Effector memory CD4-positive, alpha-beta T cell (primary cell): ENCODE data around the gene TNS3.

Experiments
- DNase-seq, 3 donors: peaks; one replicate each; pipeline ENCODE4 v3.0.0-alpha.2; 2020
- H3K27ac ChIP-seq: 2 replicates; pipeline ENCODE4 v1.7.0; 2013; ENCODE audit warnings: mild to moderate bottlenecking, low read length, moderate library complexity; ENCODE audit not compliant: insufficient read depth, poor library complexity, severe bottlenecking
- H3K27me3 ChIP-seq: replicated peaks from 2 replicates; pipeline ENCODE4 v1.7.0; 2013; ENCODE audit warnings: mild to moderate bottlenecking, low read length; ENCODE audit not compliant: insufficient read depth, control insufficient read depth, poor library complexity, severe bottlenecking
- H3K36me3 ChIP-seq: 2 replicates; pipeline ENCODE4 v1.7.0; 2013; ENCODE audit warnings: mild to moderate bottlenecking, low read length, moderate library complexity; ENCODE audit not compliant: control insufficient read depth, insufficient read depth
- H3K4me1 ChIP-seq: 2 replicates; pipeline ENCODE4 v1.7.0; 2013; ENCODE audit warnings: low read length, mild to moderate bottlenecking; ENCODE audit not compliant: control insufficient read depth, insufficient read depth, poor library complexity, severe bottlenecking
- H3K4me3 ChIP-seq: 2 replicates; pipeline ENCODE4 v1.7.0; 2013; ENCODE audit warnings: low read length, low read depth, mild to moderate bottlenecking; ENCODE audit not compliant: insufficient read depth, poor library complexity, severe bottlenecking
- H3K9me3 ChIP-seq: 2 replicates; pipeline ENCODE4 v1.7.0; 2013; ENCODE audit warnings: mild to moderate bottlenecking, low read length, moderate library complexity; ENCODE audit not compliant: control insufficient read depth

The TNS3 gene

DNA sequence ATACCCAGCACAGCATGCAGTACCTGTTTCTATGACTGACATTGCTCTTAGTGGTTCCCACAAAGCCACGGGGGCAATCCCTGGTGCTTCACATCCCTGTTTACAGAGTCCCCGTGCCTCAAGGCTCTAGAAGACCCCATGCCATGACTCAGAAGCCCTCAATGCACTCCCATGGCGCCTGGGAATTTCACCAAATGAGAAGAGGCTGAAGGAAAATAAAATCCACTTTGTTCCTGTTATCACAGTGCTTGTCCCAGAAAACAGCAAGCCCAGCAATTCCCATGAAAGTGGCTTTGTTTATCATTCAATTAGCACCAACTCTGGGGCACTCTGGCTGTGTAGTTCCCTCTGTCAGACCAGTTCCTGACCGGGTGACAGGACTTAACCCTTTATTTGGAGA is 268.3 kb downstream of the TNS3 start:
- no peak overlapping the region for H3K4me3 ChIP-seq
- H3K27me3 ChIP-seq: no peaks in the 10 kb centered on the region
- H3K9me3 ChIP-seq: no peaks in the 10 kb centered on the region
- no peaks in the 10 kb centered on the region for H3K4me1 ChIP-seq
- no peak for DNase-seq
- no peaks in the 10 kb centered on the region for H3K36me3 ChIP-seq
- H3K27ac ChIP-seq: no peak overlapping the region

DNA sequence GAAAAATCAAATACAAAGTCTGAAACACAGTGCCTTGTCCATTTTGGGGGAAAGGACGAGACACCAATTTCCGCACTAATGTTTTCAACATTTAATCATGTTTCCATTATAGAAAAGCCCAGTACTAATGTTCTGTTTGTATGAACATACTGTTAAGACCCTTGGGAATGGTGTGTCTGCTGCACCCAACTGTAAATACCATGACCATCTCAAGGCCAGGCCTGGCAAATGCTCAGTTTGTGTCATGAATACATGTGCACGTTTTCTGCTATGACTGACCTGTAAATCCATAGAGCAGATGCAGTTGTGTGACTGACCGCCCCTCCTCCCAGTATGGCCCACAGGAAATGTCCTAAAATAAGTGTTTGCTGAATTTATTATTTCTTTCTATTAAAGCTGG is 270.0 kb downstream of the TNS3 start:
- no peak overlapping the region for H3K27ac ChIP-seq
- H3K36me3 ChIP-seq: no peaks in the 10 kb centered on the region
- no peaks in the 10 kb centered on the region for H3K27me3 ChIP-seq
- H3K4me3 ChIP-seq: no peak overlapping the region
- no peaks in the 10 kb centered on the region for H3K4me1 ChIP-seq
- H3K9me3 ChIP-seq: no peaks in the 10 kb centered on the region
- DNase-seq: no peak

DNA sequence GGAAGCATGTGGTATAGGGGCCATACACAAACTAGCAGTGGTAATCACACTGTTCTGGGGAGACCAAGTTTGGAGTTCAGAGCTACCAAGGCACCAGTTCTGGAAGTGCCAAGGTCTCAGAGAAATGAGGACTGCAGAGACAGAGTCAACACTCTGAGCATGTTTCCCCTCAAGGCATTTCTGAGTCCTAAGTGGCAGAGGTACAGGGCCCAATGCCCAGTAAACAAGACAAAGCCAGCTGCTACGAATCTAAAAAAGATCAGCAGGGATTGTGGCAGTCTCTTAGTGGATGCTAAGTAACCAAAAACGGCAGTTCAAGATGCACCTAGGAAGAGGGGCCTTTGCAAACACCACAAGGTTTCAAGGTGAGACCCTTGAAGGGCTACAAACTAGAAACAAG is 271.9 kb downstream of the TNS3 start:
- H3K27ac ChIP-seq: no peak overlapping the region
- no peaks in the 10 kb centered on the region for H3K36me3 ChIP-seq
- H3K4me1 ChIP-seq: no peaks in the 10 kb centered on the region
- no peaks in the 10 kb centered on the region for H3K27me3 ChIP-seq
- H3K9me3 ChIP-seq: no peaks in the 10 kb centered on the region
- DNase-seq: no peak
- H3K4me3 ChIP-seq: no peak overlapping the region

DNA sequence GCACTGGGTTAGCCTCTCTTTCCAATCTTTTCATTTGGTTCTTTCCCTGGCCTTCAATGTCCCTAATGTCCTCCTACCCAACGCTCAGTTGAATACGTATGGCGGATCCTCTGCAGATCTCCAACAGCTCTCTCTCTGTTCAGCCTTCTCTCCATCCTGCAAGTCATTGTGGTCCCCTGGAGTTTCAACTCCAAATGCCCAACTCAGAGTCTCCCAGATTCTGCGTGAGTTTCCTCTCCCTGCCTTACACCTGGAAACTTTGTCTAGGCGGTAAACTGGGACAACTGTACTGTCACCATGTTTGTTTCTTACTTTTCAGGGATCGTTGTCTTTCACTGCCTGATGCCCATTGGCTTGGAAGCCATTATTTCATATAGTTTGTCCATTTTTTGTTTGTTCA is 273.1 kb downstream of the TNS3 start:
- Histone ChIP-seq H3K9me3 (no peaks in the 10 kb centered on the region), H3K4me1 (no peaks in the 10 kb centered on the region), H3K36me3 (no peaks in the 10 kb centered on the region)

DNA sequence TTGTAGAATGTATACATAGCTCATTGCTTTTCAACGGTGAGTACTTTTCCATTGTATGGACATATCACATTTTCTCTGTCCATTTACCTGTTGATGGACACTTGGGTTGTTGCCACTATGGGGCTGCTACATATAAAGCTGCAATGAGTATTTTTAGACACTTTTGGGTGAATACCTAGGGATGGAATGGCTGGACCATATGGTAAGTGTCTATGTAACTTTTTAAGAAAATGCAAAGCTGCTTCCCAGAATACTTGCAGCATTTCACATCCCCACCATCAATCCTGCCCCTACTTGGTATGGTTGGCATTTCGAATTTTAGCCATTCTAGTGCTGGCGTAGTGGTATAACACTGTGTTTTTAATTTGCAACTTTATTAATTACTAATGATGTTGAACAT is 274.6 kb downstream of the TNS3 start:
- H3K36me3 ChIP-seq: no peaks in the 10 kb centered on the region
- no peak overlapping the region for H3K27ac ChIP-seq

More for the DNA sequence above, 273.1 kb downstream of the TNS3 start:
- DNase-seq: no peak
- no peak overlapping the region for H3K4me3 ChIP-seq
- H3K27me3 ChIP-seq: no peaks in the 10 kb centered on the region
- H3K27ac ChIP-seq: no peak overlapping the region

DNA sequence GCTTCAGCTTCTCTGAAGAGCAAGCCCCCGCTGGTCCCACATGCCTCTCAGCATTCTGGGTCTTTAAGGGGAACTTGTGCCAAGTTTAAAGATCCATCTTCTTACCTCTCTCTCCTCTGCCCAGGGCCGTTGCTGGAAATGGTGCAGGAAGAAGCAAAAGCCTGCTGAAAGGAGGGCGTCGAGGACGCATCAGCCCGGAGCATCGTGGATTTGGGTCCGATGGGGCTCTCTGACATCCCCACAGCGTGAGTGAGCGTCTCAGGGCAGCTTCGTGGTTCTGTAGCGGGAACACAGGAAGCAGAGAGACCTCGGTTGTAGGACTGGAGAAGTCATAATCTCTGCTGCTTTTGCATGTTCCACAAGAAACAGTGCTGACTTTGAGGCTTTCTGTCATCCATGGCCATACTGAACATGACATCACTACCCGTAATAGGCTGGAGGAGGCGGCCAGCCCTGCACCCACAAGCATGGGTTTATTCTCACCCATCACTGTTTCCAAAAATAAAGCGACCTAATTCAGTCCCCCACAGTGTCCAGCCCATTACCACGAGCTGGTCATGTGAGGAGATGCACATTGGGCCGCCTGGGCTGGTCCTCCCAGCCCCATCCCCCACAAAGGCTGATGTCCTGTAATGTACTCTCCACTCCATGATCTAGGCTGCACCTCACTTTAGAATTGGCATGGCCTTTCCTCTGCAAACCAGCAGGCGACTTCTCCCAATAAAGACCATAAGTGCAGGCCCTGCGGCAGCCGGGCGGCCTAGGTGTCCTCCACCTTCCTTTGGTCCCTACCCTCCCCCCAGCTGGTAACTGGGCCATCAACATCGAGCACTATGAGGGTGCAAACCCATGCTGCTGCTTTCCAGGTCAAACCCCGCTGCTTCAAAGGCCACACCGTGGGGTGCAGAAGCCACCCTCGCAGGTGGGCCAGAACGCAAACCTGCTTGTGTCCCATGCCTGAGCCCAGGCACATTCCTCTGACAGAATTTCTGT is 276.9 kb downstream of the TNS3 start:
- no peaks in the 10 kb centered on the region for H3K9me3 ChIP-seq
- no peaks in the 10 kb centered on the region for H3K27me3 ChIP-seq
- no peak overlapping the region for H3K27ac ChIP-seq
- H3K4me1 ChIP-seq: no peaks in the 10 kb centered on the region
- no peaks in the 10 kb centered on the region for H3K36me3 ChIP-seq
- DNase-seq: no peak
- H3K4me3 ChIP-seq: no peak overlapping the region

More for the DNA sequence above, 274.6 kb downstream of the TNS3 start:
- H3K4me1 ChIP-seq: no peaks in the 10 kb centered on the region
- H3K4me3 ChIP-seq: no peak overlapping the region
- DNase-seq: no peak
- no peaks in the 10 kb centered on the region for H3K9me3 ChIP-seq
- H3K27me3 ChIP-seq: no peaks in the 10 kb centered on the region

DNA sequence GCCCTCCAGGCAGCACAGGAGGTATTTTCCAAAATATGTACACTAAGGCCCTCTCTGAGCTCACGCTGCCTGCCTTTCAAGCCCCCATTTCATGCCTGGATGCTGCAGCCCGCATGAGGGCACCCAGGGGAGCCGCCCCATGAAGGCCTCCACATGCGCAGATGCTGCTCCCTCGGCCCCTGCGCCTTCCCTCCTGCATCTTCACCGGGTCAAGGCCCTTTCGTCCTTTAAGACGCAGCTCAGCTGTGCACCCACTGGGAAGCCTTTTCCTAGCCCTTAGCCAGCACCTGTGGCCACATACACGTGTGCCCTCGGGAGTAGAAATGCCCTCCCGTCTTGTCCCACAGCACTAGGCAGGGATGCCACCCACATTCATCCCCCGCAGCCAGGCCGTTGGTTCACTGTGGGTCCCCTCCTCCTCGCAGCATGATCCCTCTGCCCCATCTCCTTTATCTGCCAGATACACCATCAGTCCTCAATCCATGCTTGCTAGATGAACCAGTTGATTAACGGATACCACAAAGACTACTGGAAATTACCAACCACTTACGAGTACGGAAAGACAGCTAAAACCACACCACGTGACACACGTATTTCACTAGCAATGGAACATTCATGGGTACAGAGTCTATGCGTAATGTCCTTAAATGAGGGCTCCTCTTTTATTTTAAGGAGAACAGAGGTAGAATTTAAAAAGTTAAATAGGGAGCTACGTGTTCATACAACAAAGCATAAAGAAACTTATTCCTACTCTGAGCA is 278.0 kb downstream of the TNS3 start:
- H3K9me3 ChIP-seq: no peaks in the 10 kb centered on the region
- no peak for DNase-seq
- H3K36me3 ChIP-seq: no peaks in the 10 kb centered on the region
- H3K4me1 ChIP-seq: no peaks in the 10 kb centered on the region
- H3K27ac ChIP-seq: no peak overlapping the region
- H3K4me3 ChIP-seq: no peak overlapping the region
- no peaks in the 10 kb centered on the region for H3K27me3 ChIP-seq

DNA sequence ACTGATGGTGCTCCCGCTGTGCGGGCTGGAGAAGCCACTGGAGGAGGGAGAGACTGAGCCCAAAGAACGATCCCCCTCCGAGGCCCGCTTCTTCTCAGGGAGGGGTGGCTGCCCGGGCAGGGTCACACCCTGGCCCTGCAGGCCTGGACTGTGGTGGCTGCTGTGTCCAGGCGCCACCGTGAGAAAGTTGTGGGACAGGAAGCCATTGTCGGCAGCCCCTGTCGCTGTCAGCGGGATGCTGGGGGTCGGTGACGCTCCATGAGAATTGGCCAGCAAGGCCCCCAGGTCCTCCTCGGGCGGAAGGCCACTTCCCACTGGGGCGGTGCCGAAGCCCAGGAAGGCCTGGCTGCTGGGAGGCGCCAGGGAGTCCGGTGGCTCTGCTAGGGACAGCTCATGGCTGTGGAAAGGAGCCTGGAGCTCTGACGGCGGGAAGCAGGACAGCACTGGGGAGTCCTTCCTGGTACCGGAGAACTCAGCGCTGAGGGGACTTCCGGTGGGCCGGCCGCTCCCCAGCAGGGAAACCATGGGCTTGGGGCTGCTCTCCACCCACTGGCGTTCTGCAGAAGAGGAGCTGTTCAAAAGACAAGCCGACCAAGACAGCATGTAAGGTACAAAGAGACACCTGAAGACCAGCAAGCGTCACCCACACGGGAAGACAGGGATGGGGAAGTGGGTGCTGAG is 278.8 kb downstream of the TNS3 start:
- no peaks in the 10 kb centered on the region for H3K4me1 ChIP-seq
- no peak overlapping the region for H3K4me3 ChIP-seq
- no peaks in the 10 kb centered on the region for H3K36me3 ChIP-seq
- H3K27me3 ChIP-seq: no peaks in the 10 kb centered on the region
- DNase-seq: no peak
- H3K9me3 ChIP-seq: no peaks in the 10 kb centered on the region
- H3K27ac ChIP-seq: no peak overlapping the region

DNA sequence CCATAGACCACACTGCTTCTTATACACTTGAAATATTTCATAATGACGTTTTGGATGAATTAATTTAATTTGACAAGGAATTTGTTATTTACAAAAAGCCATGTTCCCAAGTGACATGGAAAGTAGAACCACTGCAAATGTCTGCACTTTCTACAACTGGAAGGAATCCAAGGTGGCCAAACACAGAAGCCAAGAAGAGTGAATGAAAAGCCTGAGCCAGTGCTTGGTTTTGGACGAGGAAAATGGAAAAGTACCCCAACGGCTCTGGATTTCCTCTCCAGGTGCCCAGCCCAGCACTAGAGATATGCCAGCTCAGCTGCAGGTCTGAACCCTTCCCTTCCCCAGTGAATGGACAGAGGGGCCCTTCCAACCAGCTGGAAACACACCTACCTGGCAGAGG is 279.4 kb downstream of the TNS3 start:
- Histone ChIP-seq H3K36me3 (no peaks in the 10 kb centered on the region), H3K27me3 (no peaks in the 10 kb centered on the region)
- DNase-seq: no peak

More for the DNA sequence above, 279.4 kb downstream of the TNS3 start:
- H3K4me1 ChIP-seq: no peaks in the 10 kb centered on the region
- H3K4me3 ChIP-seq: no peak overlapping the region
- H3K27ac ChIP-seq: no peak overlapping the region
- no peaks in the 10 kb centered on the region for H3K9me3 ChIP-seq
